Natural killer cell (primary cell): ENCODE data around the gene BFSP1. TPM values are rescaled to one million over a fixed set of nuclear protein-coding genes. Genes with fewer than 3 reads are reported as not detected.

Experiments
- ATAC-seq, 3 donors: fragments of 150-1000 bp in 2 of 3; fragments of 200-7000 bp in 1 of 3; cut with Tn5 transposase; 1 replicate in 1 of 3; 2 replicates in 2 of 3; pipeline ENCODE4 v1.10.0; 2021; ENCODE audit warnings: mild to moderate bottlenecking in 2 of 3, moderate library complexity in 2 of 3
- DNase-seq, 2 donors: peaks; one replicate each; pipeline versions ENCODE4 v3.0.0 to v3.0.0-alpha.2; 2013 to 2021; ENCODE audit warnings: mixed read lengths in 1 of 2
- H3K27ac ChIP-seq: one replicate; pipeline ENCODE4 v1.5.1; 2013; ENCODE audit warnings: mild to moderate bottlenecking, low read length
- H3K27me3 ChIP-seq: one replicate; pipeline ENCODE4 v1.6.1; 2013; ENCODE audit warnings: low read length; ENCODE audit not compliant: control insufficient read depth, insufficient read depth
- H3K36me3 ChIP-seq: one replicate; pipeline ENCODE4 v1.6.1; 2013; ENCODE audit warnings: low read length; ENCODE audit not compliant: control insufficient read depth, insufficient read depth
- H3K4me1 ChIP-seq: one replicate; pipeline ENCODE4 v1.6.1; 2013; ENCODE audit warnings: low read length; ENCODE audit not compliant: control insufficient read depth, insufficient read depth
- H3K4me3 ChIP-seq: one replicate; pipeline ENCODE4 v1.5.1; 2013; ENCODE audit warnings: low read length
- H3K9me3 ChIP-seq: one replicate; pipeline ENCODE4 v1.6.1; 2013; ENCODE audit warnings: low read length; ENCODE audit not compliant: control insufficient read depth, insufficient read depth
- H3K27ac Mint-ChIP-seq, 2 donors: one replicate each; pipeline ENCODE4 v1.8.0; 2022; ENCODE audit warnings: mild to moderate bottlenecking in 2 of 2, mixed read lengths in 2 of 2, moderate library complexity in 1 of 2
- H3K27me3 Mint-ChIP-seq, 2 donors: one replicate each; pipeline ENCODE4 v1.8.0; 2022; ENCODE audit warnings: low read depth in 2 of 2, mixed read lengths in 2 of 2
- H3K36me3 Mint-ChIP-seq: one replicate; pipeline ENCODE4 v1.8.0; 2022; ENCODE audit warnings: mixed read lengths
- H3K4me1 Mint-ChIP-seq, 2 donors: one replicate each; pipeline ENCODE4 v1.8.0; 2022; ENCODE audit warnings: mixed read lengths in 2 of 2
- H3K4me3 Mint-ChIP-seq: one replicate; pipeline ENCODE4 v1.8.0; 2022; ENCODE audit warnings: mild to moderate bottlenecking, moderate library complexity, mixed read lengths
- H3K9me3 Mint-ChIP-seq, 2 donors: one replicate each; pipeline ENCODE4 v1.8.0; 2022; ENCODE audit warnings: mixed read lengths in 2 of 2
- CTCF ChIP-seq: fragments of 200-600 bp; IDR thresholded peaks from one replicate; pipeline ENCODE4 v1.8.0; 2022; ENCODE audit warnings: antibody characterized with exemption
- WGBS: methylation state at CpG from one replicate; pipeline ENCODE4 v1.1.7; 2013; ENCODE audit warnings: missing lambda C conversion rate; ENCODE audit not compliant: insufficient coverage; 5-methylcytosine and 5-hydroxymethylcytosine counted together
- intact Hi-C: fragments of 100-400 bp; cut with micrococcal nuclease; formaldehyde crosslinking; loops from one replicate; pipeline ENCODE4 v1.14.2; 2022
- total RNA-seq, 4 donors: library from RNA; stranded (reverse); fragments of 120-200 nt in 1 of 4; gene quantifications; one replicate each; pipeline versions ENCODE4 v1.2.3 to v1.2.4, GENCODE V29; 2013 to 2022

The BFSP1 gene
- total RNA-seq, 3 donors from 2014 or later (not counting 1 experiment from before 2014, with no cell fraction given): 2.7 to 7.3 (median 3.7) TPM

DNA sequence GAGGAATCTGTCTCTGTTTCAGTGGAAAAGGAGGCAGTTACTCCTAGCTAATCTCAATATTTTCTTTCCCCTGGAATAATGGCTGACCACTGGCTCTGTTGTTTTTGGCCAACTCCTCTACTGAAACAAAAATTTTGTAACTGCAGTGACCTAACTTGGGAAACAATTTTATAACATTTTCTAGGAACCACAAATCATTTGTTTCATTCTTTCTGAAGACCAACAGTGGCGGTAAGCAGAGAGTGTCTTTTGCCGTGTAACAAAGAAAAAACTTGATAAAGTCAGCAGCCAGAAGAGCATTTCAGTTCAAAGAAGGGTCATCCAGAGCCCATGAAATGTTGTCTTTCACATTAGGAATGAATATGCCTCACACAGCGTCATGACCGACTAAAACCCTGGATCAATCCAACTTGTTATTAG, 11.8 kb upstream of the BFSP1 start:
- ATAC-seq (no peak), DNase-seq (no peak)
- TF ChIP-seq CTCF: no peak
- no peak overlapping the region for H3K4me3 Mint-ChIP-seq
- H3K27me3 ChIP-seq: no peaks in the 10 kb centered on the region
- H3K9me3 ChIP-seq: no peaks in the 10 kb centered on the region
- no peaks in the 10 kb centered on the region for H3K36me3 ChIP-seq
- no peak overlapping the region for H3K27ac Mint-ChIP-seq
- H3K9me3 Mint-ChIP-seq: no peaks in the 10 kb centered on the region
- H3K4me1 Mint-ChIP-seq: no peaks in the 10 kb centered on the region
- intact Hi-C loops: no loop called here
- H3K36me3 Mint-ChIP-seq: no peaks in the 10 kb centered on the region
- H3K27ac ChIP-seq: no peak overlapping the region
- peaks cover 18 to 46% of the 10 kb centered on the region in 2 donors for H3K27me3 Mint-ChIP-seq
- WGBS: 87% methylated on average over 4 of the region's 4 CpGs
- no peak overlapping the region for H3K4me3 ChIP-seq
- H3K4me1 ChIP-seq: no peaks in the 10 kb centered on the region

- intact Hi-C loops: no loop called here
- H3K4me1 ChIP-seq: no peaks in the 10 kb centered on the region
- no peak for TF ChIP-seq CTCF
- Mint-ChIP-seq H3K27ac (no peak overlapping the region), H3K4me3 (no peak overlapping the region), H3K4me1 (no peaks in the 10 kb centered on the region), H3K36me3 (no peaks in the 10 kb centered on the region), H3K27me3 (peaks cover 21 to 46% of the 10 kb centered on the region in 2 donors), H3K9me3 (no peaks in the 10 kb centered on the region)
- no peak for DNase-seq
- no peaks in the 10 kb centered on the region for H3K27me3 ChIP-seq
- H3K27ac ChIP-seq: no peak overlapping the region
- no peaks in the 10 kb centered on the region for H3K36me3 ChIP-seq
- H3K9me3 ChIP-seq: no peaks in the 10 kb centered on the region
- ATAC-seq: no peak
- 100% methylated on average over 1 of the region's 1 CpG for WGBS
- H3K4me3 ChIP-seq: no peak overlapping the region
These were observed 11.3 kb upstream of the BFSP1 start for GRCh38 chr20:17542481-17542880.

- no peak for TF ChIP-seq CTCF
- Mint-ChIP-seq H3K27me3 (peaks cover 21 to 46% of the 10 kb centered on the region in 2 donors), H3K9me3 (no peaks in the 10 kb centered on the region), H3K4me1 (peaks cover 2 to 3% of the 10 kb centered on the region in 2 donors), H3K4me3 (no peak overlapping the region), H3K27ac (no peak overlapping the region), H3K36me3 (no peaks in the 10 kb centered on the region)
- WGBS: 90% methylated on average over 5 of the region's 5 CpGs
- Histone ChIP-seq H3K27me3 (no peaks in the 10 kb centered on the region), H3K4me3 (no peak overlapping the region), H3K27ac (no peak overlapping the region), H3K4me1 (peaks cover 2% of the 10 kb centered on the region), H3K36me3 (no peaks in the 10 kb centered on the region), H3K9me3 (no peaks in the 10 kb centered on the region)
- ATAC-seq: no peak
- intact Hi-C loops: no loop called here
- DNase-seq: no peak
These were observed 10.8 kb upstream of the BFSP1 start for GRCh38 chr20:17541996-17542395.

- Histone ChIP-seq H3K4me3 (no peak overlapping the region), H3K9me3 (no peaks in the 10 kb centered on the region), H3K27me3 (no peaks in the 10 kb centered on the region), H3K27ac (no peak overlapping the region), H3K4me1 (peaks cover 6% of the 10 kb centered on the region), H3K36me3 (no peaks in the 10 kb centered on the region)
- intact Hi-C loops: no loop called here
- H3K4me1 Mint-ChIP-seq: peaks cover 6 to 7% of the 10 kb centered on the region in 2 donors
- 98% methylated on average over 3 of the region's 3 CpGs for WGBS
- no peaks in the 10 kb centered on the region for H3K36me3 Mint-ChIP-seq
- H3K9me3 Mint-ChIP-seq: no peaks in the 10 kb centered on the region
- no peak for TF ChIP-seq CTCF
- DNase-seq (no peak), ATAC-seq (no peak)
- peaks cover 21 to 46% of the 10 kb centered on the region in 2 donors for H3K27me3 Mint-ChIP-seq
- no peak overlapping the region for H3K4me3 Mint-ChIP-seq
- H3K27ac Mint-ChIP-seq: no peak overlapping the region
These were observed 10.4 kb upstream of the BFSP1 start for GRCh38 chr20:17541596-17541995.
